Suppressor macrophage treated with lipopolysaccharide for 4 hours (primary cell): ENCODE results near the gene ADPRS.

Experiments
- DNase-seq: peaks from one replicate; pipeline ENCODE4 v3.0.0-alpha.2; 2020

Gene ADPRS

GRCh38 chr1:36109041-36109679, 20.5 kb downstream of the ADPRS start:
- DNase-seq, result no peak

- no peak for DNase-seq
Measured at GRCh38 chr1:36111151-36111550, 22.5 kb downstream of the ADPRS start.

GRCh38 chr1:36112823-36113222, 24.1 kb downstream of the ADPRS start:
- no peak for DNase-seq

- no peak for DNase-seq
Measured at GRCh38 chr1:36114371-36114770, 25.7 kb downstream of the ADPRS start.

GRCh38 chr1:36115200-36115669, 26.5 kb downstream of the ADPRS start:
- DNase-seq, result no peak

GRCh38 chr1:36115931-36116330, 27.2 kb downstream of the ADPRS start:
- peak; percentile 71 for DNase-seq

- DNase-seq, result no peak
Measured at GRCh38 chr1:36116901-36117300, 28.2 kb downstream of the ADPRS start.

- DNase-seq, result no peak
Measured at GRCh38 chr1:36118447-36119204, 29.9 kb downstream of the ADPRS start.

- DNase-seq, result peak; percentile 49
Measured at GRCh38 chr1:36119456-36119855, 30.8 kb downstream of the ADPRS start.

- peak; percentile 53 for DNase-seq
Measured at GRCh38 chr1:36122062-36123030, 33.7 kb downstream of the ADPRS start.

GRCh38 chr1:36123356-36123755, 34.7 kb downstream of the ADPRS start:
- peak; percentile 91 for DNase-seq

- no peak for DNase-seq
Measured at GRCh38 chr1:36124404-36125128, 35.9 kb downstream of the ADPRS start.

- no peak for DNase-seq
Measured at GRCh38 chr1:36125129-36125991, 36.7 kb downstream of the ADPRS start, which contains the start of gene COL8A2. Gene COL8A2, minus strand, starts transcription at chr1:36125222. Its CDS starts 24,980 bp downstream, at chr1:36100242.

GRCh38 chr1:36126005-36126716, 37.5 kb downstream of the ADPRS start:
- no peak for DNase-seq

GRCh38 chr1:36126797-36127500, 38.3 kb downstream of the ADPRS start:
- DNase-seq, result no peak

- DNase-seq, result no peak
Measured at GRCh38 chr1:36128126-36128904, 39.6 kb downstream of the ADPRS start.

- no peak for DNase-seq
Measured at GRCh38 chr1:36128905-36129206, 40.2 kb downstream of the ADPRS start.

GRCh38 chr1:36132029-36132428, 43.3 kb downstream of the ADPRS start:
- no peak for DNase-seq

GRCh38 chr1:36133484-36133883, 44.8 kb downstream of the ADPRS start:
- peak; percentile 67 for DNase-seq
